HEK293 (cell line): ENCODE measurements around the gene FBXW5.
A peak's percentile ranks its signal among the peaks of the same experiment; 100 is the strongest.

Experiments
- AEBP2 ChIP-seq: fragments of 450-650 bp; formaldehyde crosslinking; IDR thresholded peaks from 2 replicates; pipeline ENCODE4 v1.5.1; 2016; ENCODE audit warnings: missing biosample characterization, missing genetic modification characterization, borderline replicate concordance
- BCL11B ChIP-seq: fragments of 450-650 bp; formaldehyde crosslinking; IDR thresholded peaks from 2 replicates; pipeline ENCODE4 v1.5.1; 2016; ENCODE audit warnings: low read depth, missing biosample characterization, missing genetic modification characterization
- CTCF ChIP-seq: fragments of 450-650 bp; formaldehyde crosslinking; IDR thresholded peaks from 2 replicates; pipeline ENCODE4 v1.5.1; 2016; ENCODE audit warnings: missing biosample characterization, missing genetic modification characterization
- GFI1B ChIP-seq: fragments of 450-650 bp; formaldehyde crosslinking; IDR thresholded peaks from 2 replicates; pipeline ENCODE4 v1.5.1; 2016; ENCODE audit warnings: missing biosample characterization, missing genetic modification characterization
- GLIS1 ChIP-seq: fragments of 450-650 bp; formaldehyde crosslinking; IDR thresholded peaks from 2 replicates; pipeline ENCODE4 v1.5.1; 2016; ENCODE audit warnings: missing biosample characterization, missing genetic modification characterization
- GLIS2 ChIP-seq: fragments of 450-650 bp; formaldehyde crosslinking; IDR thresholded peaks from 2 replicates; pipeline ENCODE4 v1.5.1; 2016; ENCODE audit warnings: missing biosample characterization, missing genetic modification characterization
- HIC1 ChIP-seq: fragments of 450-650 bp; formaldehyde crosslinking; IDR thresholded peaks from 2 replicates; pipeline ENCODE4 v1.5.1; 2016; ENCODE audit warnings: missing biosample characterization, missing genetic modification characterization
- IKZF3 ChIP-seq: fragments of 450-650 bp; IDR thresholded peaks from 2 replicates; pipeline ENCODE4 v1.5.0; 2018; ENCODE audit warnings: missing biosample characterization, mild to moderate bottlenecking, missing genetic modification characterization, moderate library complexity
- KLF17 ChIP-seq: fragments of 450-650 bp; formaldehyde crosslinking; IDR thresholded peaks from 2 replicates; pipeline ENCODE4 v1.5.1; 2016; ENCODE audit warnings: missing biosample characterization, missing genetic modification characterization
- KLF7 ChIP-seq: fragments of 450-650 bp; formaldehyde crosslinking; IDR thresholded peaks from 2 replicates; pipeline ENCODE4 v1.5.1; 2016; ENCODE audit warnings: missing biosample characterization, missing genetic modification characterization, borderline replicate concordance
- KLF9 ChIP-seq: fragments of 450-650 bp; formaldehyde crosslinking; IDR thresholded peaks from 2 replicates; pipeline ENCODE4 v1.5.1; 2016; ENCODE audit warnings: missing biosample characterization, missing genetic modification characterization, low read depth
- OSR2 ChIP-seq: fragments of 450-650 bp; formaldehyde crosslinking; IDR thresholded peaks from 2 replicates; pipeline ENCODE4 v1.5.1; 2016; ENCODE audit warnings: missing biosample characterization, missing genetic modification characterization
- REST ChIP-seq: fragments of 450-650 bp; formaldehyde crosslinking; IDR thresholded peaks from 2 replicates; pipeline ENCODE4 v1.5.1; 2016; ENCODE audit warnings: missing biosample characterization, missing genetic modification characterization
- ZBTB1 ChIP-seq: fragments of 450-650 bp; formaldehyde crosslinking; IDR thresholded peaks from 2 replicates; pipeline ENCODE4 v1.5.1; 2016; ENCODE audit warnings: missing biosample characterization, missing genetic modification characterization
- ZFP69B ChIP-seq: fragments of 450-650 bp; formaldehyde crosslinking; IDR thresholded peaks from 2 replicates; pipeline ENCODE4 v1.5.1; 2016; ENCODE audit warnings: missing biosample characterization, missing genetic modification characterization
- ZIC2 ChIP-seq: fragments of 450-650 bp; formaldehyde crosslinking; IDR thresholded peaks from 2 replicates; pipeline ENCODE4 v1.5.1; 2016; ENCODE audit warnings: missing biosample characterization, missing genetic modification characterization
- ZNF114 ChIP-seq: fragments of 450-650 bp; formaldehyde crosslinking; IDR thresholded peaks from 2 replicates; pipeline ENCODE4 v1.5.0; 2017; ENCODE audit warnings: missing biosample characterization, missing genetic modification characterization
- ZNF121 ChIP-seq: fragments of 450-650 bp; formaldehyde crosslinking; IDR thresholded peaks from 2 replicates; pipeline ENCODE4 v1.5.1; 2016; ENCODE audit warnings: missing biosample characterization, missing genetic modification characterization
- ZNF133 ChIP-seq: fragments of 450-650 bp; formaldehyde crosslinking; IDR thresholded peaks from 2 replicates; pipeline ENCODE4 v1.5.1; 2016; ENCODE audit warnings: missing biosample characterization, missing genetic modification characterization
- ZNF280D ChIP-seq: fragments of 450-650 bp; formaldehyde crosslinking; IDR thresholded peaks from 2 replicates; pipeline ENCODE4 v1.5.1; 2016; ENCODE audit warnings: missing biosample characterization, missing genetic modification characterization
- ZNF335 ChIP-seq: fragments of 450-650 bp; formaldehyde crosslinking; conservative IDR thresholded peaks from 2 replicates; pipeline ENCODE4 v1.5.1; 2016; ENCODE audit warnings: missing biosample characterization, missing genetic modification characterization
- ZNF692 ChIP-seq: fragments of 450-650 bp; formaldehyde crosslinking; IDR thresholded peaks from 2 replicates; pipeline ENCODE4 v1.5.1; 2016; ENCODE audit warnings: missing biosample characterization, missing genetic modification characterization
- ZNF704 ChIP-seq: fragments of 450-650 bp; formaldehyde crosslinking; IDR thresholded peaks from 2 replicates; pipeline ENCODE4 v1.5.1; 2016; ENCODE audit warnings: missing biosample characterization, missing genetic modification characterization
- ZNF707 ChIP-seq: fragments of 450-650 bp; formaldehyde crosslinking; IDR thresholded peaks from 2 replicates; pipeline ENCODE4 v1.5.1; 2016; ENCODE audit warnings: missing biosample characterization, missing genetic modification characterization

The FBXW5 gene

GRCh38 chr9:136992819-136993369 lies 48.4 kb upstream of the FBXW5 start (continued):
- peak; percentile 85 for TF ChIP-seq REST (tag by site-specific recombination)
- peak; percentile 53 for TF ChIP-seq GLIS2 (tag by site-specific recombination)
- TF ChIP-seq AEBP2, result no peak
- no peak for TF ChIP-seq ZNF280D (tag by site-specific recombination)
- no peak for TF ChIP-seq ZNF133 (tag by site-specific recombination)
- no peak for TF ChIP-seq ZBTB1 (tag by site-specific recombination)
- no peak for TF ChIP-seq KLF9 (tag by site-specific recombination)
- no peak for TF ChIP-seq ZIC2 (tag by site-specific recombination)
- no peak for TF ChIP-seq ZNF121 (tag by site-specific recombination)
- TF ChIP-seq BCL11B (tag by site-specific recombination), result no peak
- TF ChIP-seq OSR2 (tag by site-specific recombination), result no peak
- no peak for TF ChIP-seq HIC1 (tag by site-specific recombination)
- no peak for TF ChIP-seq IKZF3
- TF ChIP-seq CTCF (tag by site-specific recombination), result no peak
- 0 out of 2 replicates have a peak, but pooled peaks have one; percentile 3 for TF ChIP-seq KLF7 (tag by site-specific recombination)
- TF ChIP-seq ZNF704 (tag by site-specific recombination), result no peak
- no peak for TF ChIP-seq KLF17
- peak; percentile 9 for TF ChIP-seq GLIS1
- no peak for TF ChIP-seq ZFP69B (tag by site-specific recombination)
- no peak for TF ChIP-seq GFI1B
- no peak for TF ChIP-seq ZNF114
- TF ChIP-seq ZNF335 (tag by site-specific recombination), result peak; percentile 51
- 0 out of 2 replicates have a peak, but pooled peaks have one; percentile 28 for TF ChIP-seq ZNF707
- TF ChIP-seq ZNF692 (tag by site-specific recombination), result no peak
